ENCODE measurements around the gene EPX. TPM values are rescaled to one million over a fixed set of nuclear protein-coding genes. Genes with fewer than 3 reads are reported as not detected.

EPX gene
- polyA plus RNA-seq, 1 donor (not counting 4 experiments of a cell fraction or from before 2014, with no cell fraction given), result not detected

GRCh38 chr17:58184986-58185761, 7.4 kb upstream of the EPX start:
- Histone ChIP-seq H3K79me2 (ENCODE audit: control insufficient read depth, insufficient read depth, low read length) (no peaks in the 10 kb centered on the region), H4K20me1 (ENCODE audit: control insufficient read depth, extremely low read depth, insufficient read depth, low read length) (no peaks in the 10 kb centered on the region), H3K9me1 (ENCODE audit: control insufficient read depth, extremely low read depth, insufficient read depth, low read length) (no peaks in the 10 kb centered on the region), H2AFZ (ENCODE audit: control insufficient read depth, low read length) (no peak overlapping the region), H3K9me3 (ENCODE audit: control insufficient read depth, low read depth, low read length) (no peaks in the 10 kb centered on the region), H3K27me3 (ENCODE audit: control insufficient read depth, extremely low read depth, insufficient read depth, low read length) (peaks cover 8% of the 10 kb centered on the region), H3K4me1 (ENCODE audit: control insufficient read depth, extremely low read depth, insufficient read depth, low read length) (peaks cover 14% of the 10 kb centered on the region), H3K4me2 (ENCODE audit: control insufficient read depth, extremely low read depth, insufficient read depth, low read depth, low read length) (no peak overlapping the region), H3K9ac (ENCODE audit: control insufficient read depth, extremely low read depth, insufficient read depth, low read length) (no peak overlapping the region), H3K27ac (ENCODE audit: control insufficient read depth, insufficient read depth, low read length) (no peak overlapping the region), H3K36me3 (ENCODE audit: control insufficient read depth in 2 of 2, extremely low read depth in 1 of 2, insufficient read depth in 2 of 2, low read length in 2 of 2) (no peaks in the 10 kb centered on the region), H3K4me3 (ENCODE audit: control insufficient read depth in 2 of 3, extremely low read depth in 1 of 3, insufficient read depth in 2 of 3, low read depth in 1 of 3, low read length in 3 of 3) (no peak overlapping the region)
- DNase-seq (ENCODE audit: low read depth, low spot score) (no peak), FAIRE-seq (no peak)
- no peak for TF ChIP-seq CTCF (optimal IDR thresholded peaks at IDR 0.05 in 1 of 3, IDR thresholded peaks at IDR 0.05 in 1 of 3, conservative IDR thresholded peaks at IDR 0.05 in 1 of 3; ENCODE audit: extremely low read depth in 1 of 3, insufficient read depth in 2 of 3, low read length in 3 of 3)
- no peak for TF ChIP-seq EZH2 (IDR thresholded peaks at IDR 0.05; ENCODE audit: low read length)
- dilution Hi-C loops (cut with MboI; ENCODE audit: extremely low pct_ligation_motif_present, low sequenced_read_pairs), result no loop called here

- no peaks in the 10 kb centered on the region for H3K79me2 ChIP-seq (ENCODE audit: control insufficient read depth, insufficient read depth, low read length)
- H3K4me2 ChIP-seq (ENCODE audit: control insufficient read depth, extremely low read depth, insufficient read depth, low read depth, low read length), result no peak overlapping the region
- H3K27me3 ChIP-seq (ENCODE audit: control insufficient read depth, extremely low read depth, insufficient read depth, low read length), result peaks cover 4% of the 10 kb centered on the region
- H3K4me1 ChIP-seq (ENCODE audit: control insufficient read depth, extremely low read depth, insufficient read depth, low read length), result peaks cover 15% of the 10 kb centered on the region
- dilution Hi-C loops (cut with MboI; ENCODE audit: extremely low pct_ligation_motif_present, low sequenced_read_pairs), result no loop called here
- FAIRE-seq (no peak), DNase-seq (ENCODE audit: low read depth, low spot score) (no peak)
- H3K9ac ChIP-seq (ENCODE audit: control insufficient read depth, extremely low read depth, insufficient read depth, low read length), result no peak overlapping the region
- H3K27ac ChIP-seq (ENCODE audit: control insufficient read depth, insufficient read depth, low read length), result no peak overlapping the region
- no peaks in the 10 kb centered on the region for H3K36me3 ChIP-seq (ENCODE audit: control insufficient read depth in 2 of 2, extremely low read depth in 1 of 2, insufficient read depth in 2 of 2, low read length in 2 of 2)
- H3K4me3 ChIP-seq (ENCODE audit: control insufficient read depth in 2 of 3, extremely low read depth in 1 of 3, insufficient read depth in 2 of 3, low read depth in 1 of 3, low read length in 3 of 3), result no peak overlapping the region
- no peak for TF ChIP-seq CTCF (optimal IDR thresholded peaks at IDR 0.05 in 1 of 3, IDR thresholded peaks at IDR 0.05 in 1 of 3, conservative IDR thresholded peaks at IDR 0.05 in 1 of 3; ENCODE audit: extremely low read depth in 1 of 3, insufficient read depth in 2 of 3, low read length in 3 of 3)
- no peak for TF ChIP-seq EZH2 (IDR thresholded peaks at IDR 0.05; ENCODE audit: low read length)
- no peaks in the 10 kb centered on the region for H4K20me1 ChIP-seq (ENCODE audit: control insufficient read depth, extremely low read depth, insufficient read depth, low read length)
- H3K9me3 ChIP-seq (ENCODE audit: control insufficient read depth, low read depth, low read length), result no peaks in the 10 kb centered on the region
- no peaks in the 10 kb centered on the region for H3K9me1 ChIP-seq (ENCODE audit: control insufficient read depth, extremely low read depth, insufficient read depth, low read length)
- no peak overlapping the region for H2AFZ ChIP-seq (ENCODE audit: control insufficient read depth, low read length)
Measured at GRCh38 chr17:58186591-58186990, 5.9 kb upstream of the EPX start.

All from keratinocyte (primary cell).